Femur (tissue), 1 donor: ENCODE measurements around the gene BCL2A1.
A peak's percentile ranks its signal among the peaks of the same experiment; 100 is the strongest.
"Not testable (repeated sequence)": the region's sequence is repeated elsewhere in the genome, so short reads cannot be mapped to it uniquely, and the experiment has no call there.

ENCODE experiments used
- DNase-seq: peaks from one replicate; pipeline ENCODE4 v3.0.0-alpha.2; 2017

Gene BCL2A1

DNA sequence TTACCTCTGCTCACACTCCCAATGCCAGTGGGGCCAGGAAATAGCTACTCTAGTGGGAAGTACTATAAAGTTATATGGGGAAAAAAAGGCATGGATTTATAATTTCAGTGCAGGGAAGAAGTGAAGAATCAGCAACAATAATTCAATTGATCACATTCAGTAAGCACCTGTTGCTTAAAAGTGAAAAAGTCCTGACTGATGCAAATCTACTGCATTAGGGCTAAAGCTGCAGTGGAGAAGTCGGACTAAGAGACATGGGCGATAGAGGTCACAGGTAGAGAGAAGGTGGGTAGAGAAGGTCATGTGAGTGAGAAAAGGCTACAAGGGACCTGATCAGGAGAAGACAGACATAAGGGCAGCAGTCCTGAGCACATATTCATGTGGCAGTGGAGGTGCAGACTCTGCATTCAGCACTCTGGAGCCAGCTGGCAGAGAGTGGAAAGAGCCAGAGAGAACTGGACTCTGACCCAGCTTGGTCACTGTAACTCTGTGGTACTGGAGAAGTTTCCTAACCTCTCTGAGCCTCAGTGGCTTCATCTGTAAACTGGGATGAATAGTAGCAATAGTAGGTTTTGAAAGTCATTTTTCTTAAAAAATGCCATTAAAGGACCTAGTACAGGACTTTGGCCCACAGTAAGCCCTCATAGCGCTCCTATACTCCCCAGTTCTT lies 17.6 kb upstream of the BCL2A1 start:
- no peak for DNase-seq

DNA sequence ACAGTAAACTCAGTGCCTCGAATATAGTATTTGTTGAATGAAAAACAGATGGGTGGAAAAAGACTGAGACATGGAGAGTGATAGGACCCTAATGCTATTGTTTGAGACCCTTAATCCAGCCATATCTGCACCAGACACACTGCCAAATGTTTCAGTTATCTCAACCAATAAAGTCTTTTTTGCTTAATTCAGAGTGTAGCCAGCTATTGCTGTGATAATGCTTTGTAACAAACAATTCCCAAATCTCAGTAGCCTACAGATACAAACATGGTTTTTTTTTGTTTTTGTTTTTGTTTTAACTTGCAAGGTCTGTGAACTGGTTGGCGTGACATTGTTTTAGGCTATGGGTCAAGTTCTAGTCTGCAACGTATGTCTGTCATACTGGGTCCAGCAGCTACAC lies 17.0 kb upstream of the BCL2A1 start:
- no peak for DNase-seq

DNA sequence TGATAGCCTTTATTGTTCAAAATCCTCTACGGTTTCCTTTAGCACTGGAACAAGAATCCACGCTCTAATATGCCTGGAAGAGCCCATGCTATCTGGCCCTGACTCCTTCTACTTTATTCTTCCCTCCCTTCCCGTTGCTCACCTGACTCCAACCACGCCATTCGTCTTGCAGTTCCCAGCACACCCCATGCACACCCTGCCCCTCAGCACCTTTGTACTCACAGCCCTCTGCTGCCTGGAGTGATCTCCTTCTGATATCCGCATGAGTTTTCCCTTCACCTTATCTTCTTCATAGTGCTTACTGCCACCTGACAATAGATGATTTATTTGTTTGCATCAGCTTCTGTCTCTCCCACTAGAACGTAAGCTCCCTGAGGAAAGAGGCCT lies 16.6 kb upstream of the BCL2A1 start:
- DNase-seq: no peak

DNA sequence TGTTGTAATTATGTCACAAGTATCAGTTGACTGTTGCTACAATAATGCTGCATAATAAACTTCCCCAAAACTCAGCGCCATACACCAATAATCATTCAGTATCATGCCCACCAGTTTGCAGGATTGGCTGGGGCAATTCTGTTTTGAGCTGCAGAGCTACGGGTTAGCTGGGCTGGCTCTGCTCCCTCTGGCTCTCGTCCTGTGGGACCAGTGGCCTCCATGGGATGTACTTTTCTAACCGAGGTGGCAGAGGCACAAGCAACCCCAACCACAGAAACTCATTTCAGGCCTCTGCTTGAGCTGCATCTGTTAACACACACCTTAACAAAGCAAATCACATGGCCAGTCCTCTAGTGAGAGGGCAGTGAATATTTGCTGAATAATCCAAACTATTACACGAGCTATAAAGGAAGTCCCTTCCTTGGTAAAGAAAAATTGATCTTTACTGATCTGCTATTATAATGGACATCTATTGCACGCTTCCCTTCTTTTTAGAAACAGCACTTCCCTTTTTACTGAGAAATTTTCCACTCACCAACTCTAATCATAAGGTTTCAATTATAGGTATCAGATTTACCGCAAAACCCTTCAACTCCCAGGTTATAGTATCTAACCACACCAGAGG lies 10.9 kb upstream of the BCL2A1 start:
- DNase-seq: peak; percentile 51

DNA sequence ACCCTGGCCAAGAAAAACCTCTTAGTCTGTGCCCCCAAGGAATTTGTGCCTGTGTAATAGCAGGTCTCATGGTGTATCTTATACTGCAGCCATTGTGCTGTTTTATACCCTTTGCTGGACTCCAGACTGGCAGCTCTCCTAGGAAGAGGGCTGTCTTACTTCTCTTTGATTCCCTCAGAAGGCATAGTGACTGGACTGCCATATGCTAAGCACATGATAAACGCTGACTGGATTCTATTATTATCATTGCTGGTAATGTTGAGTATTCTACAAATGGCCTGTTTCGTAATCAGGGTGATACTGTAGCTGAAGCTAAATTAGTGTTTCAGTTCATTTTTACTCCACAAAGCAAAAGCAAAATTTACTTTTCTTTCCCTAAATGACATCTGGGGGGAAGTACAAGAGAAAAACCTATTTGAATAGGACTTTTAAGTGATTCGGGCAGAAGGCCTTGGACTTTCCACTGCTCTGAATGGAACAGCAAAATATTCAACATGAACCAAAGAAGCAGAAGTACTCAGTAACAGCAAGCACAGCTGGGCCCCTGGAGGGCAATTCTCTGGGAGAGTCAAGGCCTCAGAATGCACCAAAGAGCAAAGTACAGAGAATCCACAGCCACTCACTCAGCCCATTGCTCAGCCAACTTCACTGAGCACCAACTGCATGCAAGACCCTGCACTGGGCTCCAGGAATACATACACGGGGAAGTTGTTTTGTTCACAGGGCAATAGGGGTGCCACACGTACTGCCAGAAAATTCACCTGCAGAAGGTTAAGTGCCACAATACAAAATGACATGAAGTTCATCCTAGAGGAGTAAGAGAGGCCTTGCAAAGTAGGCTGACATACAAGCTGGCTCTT lies 7.9 kb upstream of the BCL2A1 start:
- peak; percentile 24 for DNase-seq

DNA sequence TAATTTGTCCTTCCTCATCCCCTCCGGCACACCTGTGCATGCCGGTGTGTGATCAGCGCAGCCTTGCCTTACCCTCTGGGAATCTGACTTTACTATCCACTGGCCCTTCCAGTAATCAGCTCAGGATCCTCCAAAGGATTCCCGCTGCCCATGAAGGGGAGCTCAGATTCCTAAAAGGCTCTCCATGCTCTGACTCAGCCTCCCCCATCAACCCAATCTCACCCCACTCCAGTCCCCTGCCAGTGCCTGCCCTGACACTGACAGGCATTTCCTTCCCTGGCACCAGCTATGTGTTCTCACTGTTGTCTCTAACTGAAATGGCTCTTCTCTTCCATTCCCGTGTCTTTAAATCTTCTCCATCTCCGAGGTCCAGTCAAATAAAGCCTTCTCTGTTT lies 7.3 kb upstream of the BCL2A1 start:
- no peak for DNase-seq

DNA sequence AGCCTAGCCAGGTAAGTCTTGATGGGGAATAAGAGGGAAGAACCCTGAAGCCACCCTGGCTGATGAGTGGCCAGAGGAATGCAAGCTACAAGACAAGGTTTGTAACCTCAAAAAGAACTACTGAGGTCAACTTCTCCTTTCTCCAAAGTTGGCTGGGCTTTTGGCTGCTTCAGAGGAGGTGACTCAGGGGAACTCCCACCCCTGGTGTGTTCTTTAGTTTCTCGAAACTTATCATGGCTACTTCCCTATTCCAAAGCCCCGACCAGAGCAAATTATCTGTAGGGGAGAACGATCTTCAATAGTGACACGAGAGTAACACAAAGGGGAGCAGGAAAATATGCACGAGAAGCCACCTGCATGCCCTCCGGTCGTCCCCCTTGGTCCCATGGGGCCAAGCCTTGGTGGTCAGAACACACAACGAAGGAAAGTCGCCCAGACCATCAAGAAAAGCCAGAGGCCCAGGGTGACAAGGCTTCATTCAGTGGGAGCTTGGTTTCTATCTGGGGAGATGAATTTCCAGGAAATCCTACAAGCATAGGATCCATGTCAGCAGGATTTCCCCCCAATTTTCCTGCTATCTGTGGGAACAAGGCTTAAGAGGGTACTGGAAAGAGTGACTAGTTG lies 6.5 kb upstream of the BCL2A1 start:
- no peak for DNase-seq

DNA sequence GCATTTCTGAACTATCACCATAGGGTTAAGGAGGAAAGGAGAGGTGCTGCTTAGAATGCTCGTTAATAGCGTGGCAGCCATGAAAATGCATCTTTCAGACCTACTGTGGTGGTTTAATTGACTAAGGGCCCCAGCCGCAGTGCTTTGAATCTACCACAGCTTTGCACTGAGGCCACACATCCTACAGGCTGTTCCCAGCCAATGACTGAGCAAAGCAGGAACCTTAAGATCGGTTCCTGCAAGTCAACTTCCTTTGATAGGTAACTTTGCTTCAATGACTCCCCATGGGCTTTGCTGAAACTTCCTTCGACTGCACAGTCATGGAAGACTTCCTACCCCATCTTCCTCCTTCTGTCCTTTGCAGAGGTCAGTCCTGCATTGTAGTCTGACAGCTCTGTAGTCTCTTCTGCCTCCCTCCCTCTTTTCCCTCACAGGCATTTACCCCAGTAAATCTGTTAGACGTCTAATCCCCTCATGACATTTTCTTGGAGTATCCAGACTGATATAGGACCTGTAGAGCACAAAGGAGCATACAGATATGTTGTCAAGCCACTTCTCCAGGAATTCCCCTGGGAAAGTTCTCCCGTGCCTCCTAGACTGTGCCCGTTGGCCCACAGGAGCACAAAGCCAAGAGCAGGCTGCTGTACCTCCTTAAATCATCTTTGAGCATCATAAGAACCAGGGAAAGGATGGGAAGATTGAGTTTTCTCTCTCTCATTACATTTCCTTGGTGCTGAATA lies 2.6 kb upstream of the BCL2A1 start:
- no peak for DNase-seq

DNA sequence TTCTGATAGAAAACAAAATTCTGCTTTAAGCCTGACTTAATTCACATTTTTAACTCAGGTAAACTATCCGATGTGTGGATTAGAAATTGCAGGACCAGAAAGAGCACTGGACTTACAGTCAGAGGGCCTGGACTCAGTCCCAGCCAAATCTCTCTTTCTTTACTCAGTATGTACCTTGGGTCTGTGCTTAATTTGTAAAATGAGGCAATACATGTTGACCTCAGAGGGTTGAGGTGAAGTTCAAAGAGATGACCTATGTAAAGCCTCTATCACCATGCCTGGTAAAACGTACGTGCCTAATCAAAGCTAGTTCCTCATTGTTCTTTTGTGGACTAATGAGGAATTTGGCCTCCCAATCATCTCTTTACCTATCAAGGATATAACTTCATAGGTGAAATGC lies 1.9 kb upstream of the BCL2A1 start:
- DNase-seq: no peak

DNA sequence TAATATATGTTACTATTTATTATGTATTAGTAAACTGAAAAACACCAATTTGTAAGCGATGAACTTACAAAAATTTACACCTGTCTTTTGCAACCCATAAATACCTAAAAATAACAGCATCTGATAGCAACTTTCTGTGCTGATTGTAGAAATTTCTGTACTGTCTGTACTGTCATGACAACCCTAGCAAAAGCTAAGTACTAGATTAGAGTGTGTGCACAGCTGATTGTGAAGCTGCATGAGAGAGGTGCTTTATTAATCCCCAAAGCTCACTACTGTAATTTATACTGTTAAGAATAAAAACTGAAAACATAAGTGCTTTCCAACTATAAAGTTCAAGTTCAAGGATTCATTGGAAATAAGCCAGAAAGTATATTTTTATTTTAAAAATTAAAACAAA lies 815 bp downstream of the BCL2A1 start:
- DNase-seq: no peak

DNA sequence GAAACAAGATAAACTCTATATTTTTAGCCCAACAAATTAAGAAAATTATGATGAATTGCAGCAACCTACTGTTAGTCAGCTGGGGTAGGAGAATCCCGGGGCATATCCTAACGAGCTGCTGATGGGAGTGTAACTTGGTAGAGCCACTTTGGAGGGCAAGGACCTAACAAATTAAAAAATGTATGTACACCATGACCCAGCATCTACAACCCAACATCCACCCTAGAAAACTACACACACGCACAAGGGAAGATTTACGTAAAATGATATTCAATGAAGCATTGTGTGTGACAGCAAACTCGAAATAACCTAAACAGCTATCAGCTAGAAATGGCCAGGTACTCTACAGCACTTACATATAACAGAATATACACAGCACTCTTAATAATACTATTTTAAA lies 1.9 kb downstream of the BCL2A1 start:
- DNase-seq: no peak

DNA sequence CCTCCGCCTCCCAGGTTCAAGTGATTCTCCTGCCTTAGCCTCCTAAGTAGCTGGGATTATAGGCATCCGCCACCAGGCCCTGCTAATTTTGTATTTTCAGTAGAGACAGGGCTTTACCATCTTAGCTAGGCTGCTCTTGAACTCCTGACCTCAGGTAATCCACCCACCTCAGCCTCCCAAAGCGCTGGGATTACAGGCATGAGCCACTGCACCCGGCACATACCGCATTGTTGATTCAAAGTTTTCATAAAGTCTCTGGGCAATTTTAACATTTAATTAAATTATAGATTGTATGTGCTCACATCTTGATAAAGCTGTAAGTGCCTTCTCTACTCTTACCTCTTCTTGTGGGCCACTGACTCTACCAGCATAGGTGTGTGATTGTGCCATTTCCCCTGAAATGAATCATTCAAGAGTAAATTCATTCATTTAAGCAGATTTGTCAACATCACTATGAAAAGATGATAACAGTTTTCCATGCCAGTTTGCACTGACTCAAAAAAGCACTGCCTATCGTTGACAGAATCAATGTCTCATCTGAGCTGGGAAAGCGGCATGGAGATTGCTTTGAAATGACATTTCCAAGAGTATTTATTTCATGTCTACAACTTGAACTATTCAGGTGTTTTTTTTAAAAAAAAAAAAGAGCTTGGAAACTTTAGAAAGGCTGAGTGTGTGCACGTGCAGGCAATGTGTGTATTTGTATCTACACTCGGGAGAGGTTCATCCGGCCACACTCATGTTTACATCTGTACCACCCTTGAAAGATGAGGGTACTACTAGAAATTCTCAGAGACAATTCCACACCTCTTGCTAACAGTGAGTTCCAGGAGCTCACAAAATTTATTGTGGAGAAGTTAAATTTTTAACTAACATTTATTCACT lies 3.5 kb downstream of the BCL2A1 start:
- no peak for DNase-seq

DNA sequence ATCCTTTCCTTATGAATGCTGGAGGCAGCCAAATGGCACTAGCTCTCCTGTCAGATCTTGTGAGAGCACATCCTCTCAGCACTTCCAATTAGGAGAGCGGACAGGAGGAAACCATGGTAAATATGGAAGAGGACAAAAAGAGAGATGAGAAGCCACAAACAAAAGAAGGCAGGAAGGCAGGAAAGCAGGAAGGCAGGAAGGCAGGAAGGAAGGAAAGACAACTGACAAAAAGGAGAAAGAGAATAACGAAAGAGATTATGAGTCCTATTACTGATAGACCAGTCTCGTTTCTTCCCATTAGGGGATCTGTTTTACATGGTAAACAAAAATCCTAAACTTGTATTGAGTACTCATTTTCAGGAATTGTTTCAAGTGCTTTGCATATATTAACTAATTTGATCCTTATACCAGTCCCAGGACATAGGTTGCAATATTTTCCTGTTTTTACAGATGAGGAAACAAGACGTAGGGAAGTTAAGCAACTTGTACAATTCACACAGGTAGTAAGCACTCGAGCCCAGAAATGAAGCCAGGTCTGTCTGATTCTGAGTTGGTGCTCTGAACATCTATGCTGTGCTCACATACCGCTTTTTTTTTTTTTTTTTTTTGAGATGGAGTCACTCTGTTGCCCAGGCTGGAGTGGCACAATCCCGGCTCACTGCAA lies 4.2 kb downstream of the BCL2A1 start:
- no peak for DNase-seq

DNA sequence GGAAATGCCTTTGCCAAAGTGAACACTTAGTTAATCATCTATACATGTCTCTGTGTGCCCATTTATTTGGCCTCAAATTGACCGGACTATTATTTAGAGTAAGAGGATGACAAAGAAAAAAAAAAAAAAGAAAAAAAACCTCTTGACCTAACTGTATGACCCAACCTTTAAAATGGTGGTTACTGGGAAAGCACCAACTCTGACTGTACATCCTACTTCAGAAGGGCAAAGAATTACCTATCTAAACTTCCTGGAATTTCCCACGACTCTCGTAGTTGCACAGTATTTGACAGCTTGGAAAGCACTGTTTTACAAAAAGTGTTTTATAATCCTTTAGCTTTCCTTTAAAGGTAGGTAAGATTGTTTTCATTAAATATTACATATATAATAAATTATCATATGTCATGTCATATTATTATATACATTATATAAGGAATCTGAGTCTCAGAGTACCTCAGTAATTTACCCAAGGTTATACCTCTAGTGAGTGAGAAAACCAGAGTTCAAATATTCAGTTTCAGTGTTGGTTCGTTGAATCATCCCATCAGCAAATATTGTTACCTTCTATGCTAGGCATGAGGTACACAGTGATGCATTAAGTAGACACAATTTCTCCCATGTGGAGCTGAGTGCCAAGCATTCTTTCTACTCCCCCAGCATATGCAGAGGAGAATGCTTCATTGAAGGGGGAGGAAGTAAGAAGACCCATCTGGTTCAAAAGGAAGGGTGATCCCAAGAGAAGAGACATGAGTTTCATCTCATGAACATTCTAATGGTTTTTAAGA lies 5.0 kb downstream of the BCL2A1 start:
- no peak for DNase-seq

DNA sequence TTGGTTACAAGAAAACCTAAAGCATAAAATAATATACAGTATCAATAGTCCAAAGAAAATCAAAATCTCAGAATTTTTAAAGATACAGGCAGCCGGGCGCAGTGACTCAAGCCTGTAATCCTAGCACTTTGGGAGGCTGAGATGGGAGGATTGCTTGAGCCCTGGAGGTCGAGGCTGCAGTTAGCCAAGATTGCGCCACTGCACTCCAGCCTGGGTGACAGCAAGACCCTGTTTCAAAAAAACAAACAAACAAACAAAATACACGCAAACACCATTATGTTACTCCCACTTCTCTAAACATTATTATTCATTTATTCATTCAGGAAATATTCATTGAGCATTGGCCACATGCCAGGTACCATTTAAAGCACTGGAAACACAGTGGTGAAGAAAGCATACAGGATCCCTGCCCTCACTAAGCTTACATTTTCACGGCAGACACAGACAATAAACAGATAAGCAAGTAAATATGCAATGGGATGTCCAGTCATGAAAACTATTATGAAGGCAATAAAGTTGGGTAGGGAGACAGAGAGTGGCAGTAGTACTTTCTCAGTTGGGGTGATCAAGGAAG lies 6.7 kb downstream of the BCL2A1 start:
- DNase-seq: no peak

DNA sequence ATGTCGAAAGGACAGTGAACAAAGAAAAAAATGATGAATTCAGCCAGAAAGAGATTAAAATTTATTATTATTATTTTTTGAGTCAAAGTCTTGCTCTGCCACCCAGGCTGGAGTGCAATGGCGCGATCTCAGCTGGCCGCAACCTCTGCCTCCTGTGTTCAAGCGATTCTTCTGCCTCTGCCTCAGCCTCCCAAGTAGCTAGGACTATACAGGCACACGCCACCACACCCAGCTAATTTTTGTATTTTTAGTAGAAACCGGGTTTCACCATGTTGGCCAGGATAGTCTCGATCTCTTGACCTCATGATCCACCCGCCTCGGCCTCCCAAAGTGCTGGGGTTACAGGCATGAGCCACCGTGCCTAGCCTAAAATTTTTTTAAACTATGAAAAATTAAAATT lies 8.1 kb downstream of the BCL2A1 start:
- not testable (repeated sequence) for DNase-seq

DNA sequence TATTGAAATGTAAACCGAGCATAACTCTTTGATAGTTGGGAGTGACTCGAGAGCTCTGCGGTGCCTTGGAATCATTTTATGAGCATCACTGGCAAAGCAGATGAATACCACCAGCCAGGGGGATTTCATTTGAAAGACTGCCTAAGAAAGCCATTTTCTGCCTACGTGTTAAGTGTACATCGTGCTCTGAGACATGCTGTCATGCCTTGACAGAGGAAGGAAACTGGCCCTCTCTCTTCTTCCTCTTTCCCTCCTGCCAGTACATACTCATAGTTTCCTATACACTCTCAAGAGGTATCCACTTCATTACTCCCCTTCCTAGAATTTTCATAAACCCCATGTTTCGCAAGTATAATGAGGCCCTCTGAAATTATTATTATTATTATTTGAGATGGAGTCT lies 8.8 kb downstream of the BCL2A1 start:
- no peak for DNase-seq

DNA sequence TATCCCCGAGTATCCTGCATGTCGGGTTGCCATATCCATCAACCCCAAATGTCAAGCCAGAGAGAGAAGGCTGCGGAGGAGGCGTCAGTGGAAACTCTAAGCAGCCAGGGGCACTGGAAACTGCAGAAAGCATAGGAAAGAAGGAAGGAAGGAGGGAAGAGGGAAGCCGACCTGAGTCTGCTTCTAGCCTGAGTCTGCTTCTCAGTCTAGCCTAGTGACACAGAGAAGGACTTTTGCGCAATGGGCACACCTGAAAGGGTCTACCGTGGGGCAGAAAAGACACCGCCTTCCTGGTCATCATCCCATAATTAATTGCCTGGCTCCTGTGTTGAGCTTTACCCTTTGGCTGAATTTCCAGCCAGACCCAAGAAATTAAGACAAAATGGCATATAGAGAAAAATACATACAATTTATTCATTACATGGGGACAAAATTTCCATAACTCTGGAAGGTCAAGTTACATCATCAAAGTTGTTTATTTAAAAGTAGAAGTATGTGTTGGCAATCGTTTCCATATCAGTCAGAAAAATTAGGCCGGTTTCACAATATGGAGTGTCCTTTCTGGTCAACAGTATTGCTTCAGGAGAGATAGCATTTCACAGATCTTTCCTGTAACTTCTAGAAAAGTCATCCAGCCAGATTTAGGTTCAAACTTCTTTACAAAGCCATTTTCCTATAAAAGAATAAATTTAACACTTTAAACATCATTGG lies 10.3 kb downstream of the BCL2A1 start:
- no peak for DNase-seq

DNA sequence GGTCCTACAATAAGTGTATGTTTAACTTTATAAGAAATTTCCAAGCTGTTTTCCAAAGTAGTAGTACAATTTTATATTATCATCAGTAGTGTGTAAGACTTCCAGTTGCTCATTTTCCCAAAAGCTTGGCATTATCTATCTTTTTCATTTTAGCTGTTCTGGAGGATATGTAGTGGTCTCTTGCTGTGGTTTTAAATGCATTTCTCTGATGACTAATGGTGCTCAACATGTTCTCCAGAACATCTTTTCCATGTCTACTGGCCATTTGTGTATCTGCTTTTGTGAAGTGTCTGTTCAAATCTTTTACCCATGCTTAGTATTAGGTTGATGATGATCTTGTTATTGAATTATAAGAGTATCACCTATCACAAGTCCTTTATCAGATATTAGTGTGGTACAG lies 13.3 kb downstream of the BCL2A1 start:
- no peak for DNase-seq
